ENCODE results near the gene LYSMD4.

GRCh38 chr15:99686290-99686689 lies 46.9 kb downstream of the LYSMD4 start:
- TF ChIP-seq CTCF (IDR thresholded peaks at IDR 0.05; ENCODE audit: low read depth, low read length, missing input control), result no peak
- no peak for TF ChIP-seq JUND (IDR thresholded peaks at IDR 0.05)

All from liver (tissue), 3 donors.